ENCODE results near the gene HSPBP1. TPM values are rescaled to one million over a fixed set of nuclear protein-coding genes. Genes with fewer than 3 reads are reported as not detected.
"Not testable (repeated sequence)": the region's sequence is repeated elsewhere in the genome, so short reads cannot be mapped to it uniquely, and the experiment has no call there.

HSPBP1 gene, protein sequence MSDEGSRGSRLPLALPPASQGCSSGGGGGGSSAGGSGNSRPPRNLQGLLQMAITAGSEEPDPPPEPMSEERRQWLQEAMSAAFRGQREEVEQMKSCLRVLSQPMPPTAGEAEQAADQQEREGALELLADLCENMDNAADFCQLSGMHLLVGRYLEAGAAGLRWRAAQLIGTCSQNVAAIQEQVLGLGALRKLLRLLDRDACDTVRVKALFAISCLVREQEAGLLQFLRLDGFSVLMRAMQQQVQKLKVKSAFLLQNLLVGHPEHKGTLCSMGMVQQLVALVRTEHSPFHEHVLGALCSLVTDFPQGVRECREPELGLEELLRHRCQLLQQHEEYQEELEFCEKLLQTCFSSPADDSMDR
- total RNA-seq (2014; rRNA removed; shearing (Covaris generic); ENCODE audit: low replicate concordance): 64.6 and 122 TPM in 2 replicates

GRCh38 chr19:55279770-55280643 is at the start of gene HSPBP1:
Gene HSPBP1, minus strand, starts transcription at chr19:55280110. Its CDS starts 502 bp downstream, at chr19:55279608.
- DNase-seq: peak; percentile 94
- H3K27me3 ChIP-seq: no peaks in the 10 kb centered on the region
- H3K9me3 ChIP-seq: no peaks in the 10 kb centered on the region
- peaks cover 17% of the 10 kb centered on the region for H3K36me3 ChIP-seq
- H3K4me3 ChIP-seq: peak within 1 kb of the TSS; percentile 94

GRCh38 chr19:55328774-55329318 is 48.9 kb upstream of the HSPBP1 start:
- H3K36me3 ChIP-seq, H3K4me3 ChIP-seq, DNase-seq, H3K27me3 ChIP-seq, H3K9me3 ChIP-seq: not testable (repeated sequence)

- no peaks in the 10 kb centered on the region for H3K9me3 ChIP-seq
- DNase-seq: no peak
- no peaks in the 10 kb centered on the region for H3K27me3 ChIP-seq
- no peaks in the 10 kb centered on the region for H3K36me3 ChIP-seq
- H3K4me3 ChIP-seq: no peak within 1 kb of the TSS
Measured at GRCh38 chr19:55325172-55325571, 45.3 kb upstream of the HSPBP1 start, which contains the start of gene TMEM150B. Gene TMEM150B, minus strand, starts transcription at chr19:55325341. Its CDS starts 4,305 bp downstream, at chr19:55321036.

GRCh38 chr19:55324662-55325061 is 44.8 kb upstream of the HSPBP1 start:
- Histone ChIP-seq H3K9me3 (no peaks in the 10 kb centered on the region), H3K4me3 (no peak overlapping the region), H3K36me3 (no peaks in the 10 kb centered on the region), H3K27me3 (no peaks in the 10 kb centered on the region)
- no peak for DNase-seq

GRCh38 chr19:55322204-55322885 is 42.4 kb upstream of the HSPBP1 start:
- Histone ChIP-seq H3K4me3 (no peak overlapping the region), H3K27me3 (no peaks in the 10 kb centered on the region), H3K9me3 (no peaks in the 10 kb centered on the region), H3K36me3 (no peaks in the 10 kb centered on the region)
- DNase-seq: no peak

DNA sequence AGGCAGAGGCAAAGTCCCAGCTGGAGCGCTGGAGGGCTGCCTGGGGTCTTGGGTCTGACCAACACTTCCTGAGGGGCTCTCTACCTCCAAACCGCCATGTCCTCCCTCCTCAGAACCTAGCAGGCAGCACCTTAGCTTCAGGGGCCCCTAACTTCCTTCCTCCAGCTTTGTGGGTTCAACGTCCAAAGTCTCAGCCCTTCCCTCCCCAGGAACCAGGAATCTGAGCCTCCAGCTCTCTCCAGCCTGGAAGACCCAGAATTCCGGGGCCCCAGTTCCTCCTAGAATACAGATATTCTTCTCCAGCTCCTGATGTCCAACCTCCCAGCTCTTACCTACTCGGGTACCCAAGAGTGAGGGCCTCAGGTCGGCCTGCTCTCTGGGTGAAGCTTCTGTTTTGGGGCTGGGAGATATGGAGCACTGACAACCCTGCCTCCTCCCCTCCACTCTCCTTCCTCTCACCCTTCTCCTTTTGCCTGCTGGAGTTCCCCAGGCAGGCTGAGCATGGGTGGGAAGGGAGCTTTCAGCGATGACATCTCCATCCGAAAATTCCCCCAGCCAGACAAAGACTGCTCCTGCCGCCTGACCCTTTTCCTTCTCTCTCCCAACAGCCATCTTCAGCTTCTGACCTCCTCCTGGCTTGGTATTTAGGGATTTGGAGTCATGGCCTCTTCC is 41.7 kb upstream of the HSPBP1 start:
- Histone ChIP-seq H3K36me3 (no peaks in the 10 kb centered on the region), H3K9me3 (no peaks in the 10 kb centered on the region), H3K27me3 (no peaks in the 10 kb centered on the region), H3K4me3 (no peak overlapping the region)
- no peak for DNase-seq

- no peak for DNase-seq
- no peaks in the 10 kb centered on the region for H3K9me3 ChIP-seq
Measured at GRCh38 chr19:55320844-55321419, 41.0 kb upstream of the HSPBP1 start.

GRCh38 chr19:55319785-55320184 is 39.9 kb upstream of the HSPBP1 start:
- Histone ChIP-seq H3K36me3 (no peaks in the 10 kb centered on the region), H3K9me3 (no peaks in the 10 kb centered on the region), H3K4me3 (no peak overlapping the region), H3K27me3 (no peaks in the 10 kb centered on the region)
- DNase-seq: peak; percentile 43

More at GRCh38 chr19:55320844-55321419, 41.0 kb upstream of the HSPBP1 start:
- H3K4me3 ChIP-seq: no peak overlapping the region
- H3K27me3 ChIP-seq: no peaks in the 10 kb centered on the region
- H3K36me3 ChIP-seq: no peaks in the 10 kb centered on the region

- no peaks in the 10 kb centered on the region for H3K36me3 ChIP-seq
- no peaks in the 10 kb centered on the region for H3K27me3 ChIP-seq
- no peak overlapping the region for H3K4me3 ChIP-seq
- H3K9me3 ChIP-seq: no peaks in the 10 kb centered on the region
- no peak for DNase-seq
Measured at GRCh38 chr19:55316646-55317045, 36.7 kb upstream of the HSPBP1 start.

GRCh38 chr19:55315956-55316525 is 36.1 kb upstream of the HSPBP1 start:
- Histone ChIP-seq H3K9me3 (no peaks in the 10 kb centered on the region), H3K36me3 (no peaks in the 10 kb centered on the region), H3K27me3 (no peaks in the 10 kb centered on the region), H3K4me3 (no peak overlapping the region)
- no peak for DNase-seq

DNA sequence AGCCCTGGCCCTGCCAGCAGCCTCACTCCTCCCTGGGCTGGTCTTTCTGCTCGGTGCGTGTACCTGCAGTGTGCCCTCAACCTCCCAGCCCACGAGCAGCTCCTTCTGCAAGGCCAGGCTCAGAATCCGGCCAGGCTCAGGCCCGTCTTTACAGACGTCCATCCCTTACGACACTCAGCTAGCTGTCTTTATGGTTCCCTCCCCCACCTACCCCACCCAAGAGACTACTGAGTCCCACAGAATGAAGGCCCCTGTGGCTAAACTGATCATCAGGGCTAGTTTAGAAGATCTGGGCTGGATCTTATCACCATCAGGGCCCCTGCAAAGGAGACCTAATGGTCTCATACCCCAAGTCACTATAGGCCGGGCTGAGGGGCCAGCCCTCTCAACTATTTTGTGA is 34.5 kb upstream of the HSPBP1 start:
- Histone ChIP-seq H3K36me3 (no peaks in the 10 kb centered on the region), H3K9me3 (peaks cover 2% of the 10 kb centered on the region), H3K27me3 (no peaks in the 10 kb centered on the region), H3K4me3 (no peak overlapping the region)
- DNase-seq: no peak

GRCh38 chr19:55312621-55313512 is 33.0 kb upstream of the HSPBP1 start:
- no peak for DNase-seq
- Histone ChIP-seq H3K9me3 (peaks cover 5% of the 10 kb centered on the region), H3K4me3 (no peak overlapping the region), H3K27me3 (no peaks in the 10 kb centered on the region), H3K36me3 (no peaks in the 10 kb centered on the region)

DNA sequence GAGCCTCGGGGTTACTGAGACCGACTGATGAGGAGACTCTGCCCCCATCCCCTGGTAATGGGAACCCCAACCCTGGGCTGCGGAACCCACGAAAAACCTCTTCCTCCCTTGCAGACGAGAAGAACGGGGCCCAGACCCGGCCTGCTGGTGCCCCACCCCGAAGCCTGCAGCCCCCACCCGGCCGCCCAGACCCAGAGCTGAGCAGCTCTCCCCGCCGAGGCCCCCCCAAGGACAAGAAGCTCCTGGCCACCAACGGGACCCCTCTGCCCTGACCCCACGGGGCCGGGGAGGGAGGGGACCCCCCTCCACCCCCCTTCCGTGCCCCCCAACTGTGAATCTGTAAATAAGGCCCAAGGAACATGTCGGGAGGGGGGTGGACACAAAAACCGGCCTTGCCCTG is 31.9 kb upstream of the HSPBP1 start:
- Histone ChIP-seq H3K27me3 (no peaks in the 10 kb centered on the region), H3K9me3 (peaks cover 5% of the 10 kb centered on the region), H3K36me3 (no peaks in the 10 kb centered on the region), H3K4me3 (no peak overlapping the region)
- no peak for DNase-seq

- DNase-seq: no peak
- Histone ChIP-seq H3K9me3 (peaks cover 5% of the 10 kb centered on the region), H3K4me3 (no peak overlapping the region), H3K27me3 (no peaks in the 10 kb centered on the region), H3K36me3 (no peaks in the 10 kb centered on the region)
Measured at GRCh38 chr19:55311397-55311796, 31.5 kb upstream of the HSPBP1 start.

DNA sequence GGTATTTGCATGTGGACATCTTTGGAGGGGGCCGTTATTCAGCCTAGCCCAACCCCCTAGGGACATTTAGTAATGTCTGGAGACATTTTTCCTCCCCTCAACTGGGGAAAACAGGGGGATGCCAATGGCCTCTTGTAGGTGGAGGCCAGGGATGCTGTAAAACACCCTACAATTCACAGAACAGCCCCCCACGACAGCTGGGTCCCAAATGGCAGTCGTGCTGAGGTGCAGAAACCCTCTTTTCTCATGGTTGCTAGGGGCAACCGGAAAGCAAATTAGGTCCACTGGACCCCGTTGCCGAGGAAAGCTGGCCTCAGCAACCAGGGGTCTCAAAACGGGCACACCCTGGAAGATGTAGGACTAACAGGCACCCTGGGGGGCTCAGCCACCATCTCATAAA is 30.6 kb upstream of the HSPBP1 start:
- Histone ChIP-seq H3K27me3 (no peaks in the 10 kb centered on the region), H3K36me3 (no peaks in the 10 kb centered on the region), H3K4me3 (no peak overlapping the region), H3K9me3 (peaks cover 5% of the 10 kb centered on the region)
- no peak for DNase-seq

Measured in MG63 (cell line).